H1 (cell line): ENCODE data around the gene NT5DC1. TPM values are rescaled to one million over a fixed set of nuclear protein-coding genes. Genes with fewer than 3 reads are reported as not detected.

Source experiments
- CTCF ChIA-PET: fragments of 300-600 bp; sonication (Branson Sonifier 250); formaldehyde crosslinking; loops from one replicate; lab custom pipeline; 2021; ENCODE audit not compliant: partially characterized antibody; lab: Charles Lee
- POLR2A ChIA-PET: fragments of 300-600 bp; sonication (Branson Sonifier 250); formaldehyde crosslinking; loops from one replicate; lab custom pipeline; 2021; ENCODE audit warnings: inconsistent platforms; ENCODE audit not compliant: partially characterized antibody; lab: Charles Lee
- DNase-seq, 2 experiments: peaks; one replicate each; pipeline versions ENCODE4 v3.0.0 to v3.0.0-alpha.2; 2010 to 2022; ENCODE audit warnings: low spot score in 2 of 2, low read depth in 1 of 2, mixed read lengths in 1 of 2
- FAIRE-seq: peaks from 2 replicates; lab custom pipeline; 2011; peaks lifted over from hg19 to GRCh38; lab: Jason Lieb, UNC
- H2AFZ ChIP-seq: 2 replicates; pipeline ENCODE4 v1.8.1; 2012; ENCODE audit warnings: low read length, inconsistent platforms
- H2AK5ac ChIP-seq: 2 replicates; pipeline ENCODE4 v1.6.1; 2013; ENCODE audit warnings: low read depth, low read length
- H2BK120ac ChIP-seq: replicated peaks from 2 replicates; pipeline ENCODE3; 2013; ENCODE audit warnings: low read depth, low read length, inconsistent platforms
- H2BK12ac ChIP-seq: 2 replicates; pipeline ENCODE4 v1.6.1; 2013; ENCODE audit warnings: low read depth, low read length
- H2BK15ac ChIP-seq: 2 replicates; pipeline ENCODE4 v1.6.1; 2013; ENCODE audit warnings: low read length
- H2BK20ac ChIP-seq: 2 replicates; pipeline ENCODE4 v1.6.1; 2013; ENCODE audit warnings: low read length
- H2BK5ac ChIP-seq: 2 replicates; pipeline ENCODE4 v1.6.1; 2013; ENCODE audit warnings: low read depth, low read length
- H3K14ac ChIP-seq: 2 replicates; pipeline ENCODE4 v1.6.1; 2013; ENCODE audit warnings: inconsistent platforms; ENCODE audit not compliant: insufficient read length
- H3K18ac ChIP-seq: 2 replicates; pipeline ENCODE4 v1.6.1; 2013; ENCODE audit warnings: low read length; ENCODE audit errors: extremely low read depth
- H3K23ac ChIP-seq: 2 replicates; pipeline ENCODE4 v1.6.1; 2013; ENCODE audit warnings: inconsistent platforms; ENCODE audit not compliant: insufficient read length
- H3K23me2 ChIP-seq: 2 replicates; pipeline ENCODE4 v1.6.1; 2013; ENCODE audit warnings: low read depth, low read length
- H3K27ac ChIP-seq: 2 replicates; pipeline ENCODE4 v1.6.1; 2011; ENCODE audit warnings: low read depth, low read length, inconsistent platforms
- H3K27me3 ChIP-seq, 4 experiments: replicated peaks in 1 of 4; 1 replicate in 1 of 4; 2 replicates in 3 of 4; pipeline versions ENCODE4 v1.6.1 to v1.8.1; 2011 to 2013; ENCODE audit warnings: low read length in 3 of 4, mild to moderate bottlenecking in 3 of 4, inconsistent platforms in 2 of 4, mixed read lengths in 2 of 4, moderate library complexity in 1 of 4; ENCODE audit not compliant: control insufficient read depth in 3 of 4, insufficient read depth in 3 of 4; ENCODE audit errors: extremely low read depth in 1 of 4
- H3K36me3 ChIP-seq, 4 experiments: 2 replicates each; pipeline versions ENCODE4 v1.6.1 to v1.8.1; 2011 to 2013; ENCODE audit warnings: mild to moderate bottlenecking in 4 of 4, low read length in 3 of 4, moderate library complexity in 2 of 4, control low read depth in 1 of 4, inconsistent platforms in 1 of 4; ENCODE audit not compliant: insufficient read depth in 4 of 4, control insufficient read depth in 2 of 4
- H3K4ac ChIP-seq: replicated peaks from 2 replicates; pipeline ENCODE3; 2013; ENCODE audit warnings: low read length, low read depth, mixed read lengths, inconsistent platforms; ENCODE audit not compliant: insufficient read length
- H3K4me1 ChIP-seq, 4 experiments: replicated peaks in 1 of 4; 1 replicate in 1 of 4; 2 replicates in 3 of 4; pipeline versions ENCODE4 v1.6.1 to v1.8.1; 2011 to 2013; ENCODE audit warnings: low read length in 3 of 4, inconsistent platforms in 2 of 4, mixed read lengths in 1 of 4; ENCODE audit not compliant: insufficient read depth in 4 of 4, control insufficient read depth in 3 of 4
- H3K4me2 ChIP-seq, 2 experiments: 2 replicates each; pipeline versions ENCODE4 v1.6.1 to v1.8.1; 2011 to 2013; ENCODE audit warnings: low read depth in 2 of 2, low read length in 2 of 2, control low read depth in 1 of 2, inconsistent platforms in 1 of 2, mild to moderate bottlenecking in 1 of 2; ENCODE audit not compliant: insufficient read depth in 1 of 2
- H3K4me3 ChIP-seq, 4 experiments: fragments of 200-600, 300-600 bp in 1 of 4; sonication (generic), shearing (Covaris generic), sonication (Bioruptor Twin) in 1 of 4; 2 replicates each; pipeline versions ENCODE4 v1.5.1 to v1.8.1; 2011 to 2016; ENCODE audit warnings: low read length in 4 of 4, low read depth in 3 of 4, control low read depth in 2 of 4, inconsistent platforms in 2 of 4, mild to moderate bottlenecking in 2 of 4, mixed read lengths in 1 of 4, moderate library complexity in 1 of 4; ENCODE audit not compliant: insufficient read depth in 2 of 4; ENCODE audit errors: extremely low read depth in 1 of 4
- H3K56ac ChIP-seq: replicated peaks from 2 replicates; pipeline ENCODE3; 2013; ENCODE audit warnings: low read depth, mild to moderate bottlenecking, mixed read lengths, low read length, inconsistent platforms; ENCODE audit not compliant: insufficient read length
- H3K79me1 ChIP-seq: 2 replicates; pipeline ENCODE4 v1.6.1; 2013; ENCODE audit warnings: low read depth, low read length, control low read depth
- H3K79me2 ChIP-seq, 2 experiments: 2 replicates each; pipeline versions ENCODE4 v1.6.1 to v1.8.1; 2012 to 2013; ENCODE audit warnings: low read length in 2 of 2, mild to moderate bottlenecking in 2 of 2, inconsistent platforms in 1 of 2; ENCODE audit not compliant: insufficient read depth in 2 of 2, control insufficient read depth in 1 of 2
- H3K9ac ChIP-seq, 4 experiments: replicated peaks in 1 of 4; 1 replicate in 1 of 4; 2 replicates in 3 of 4; pipeline versions ENCODE4 v1.6.1 to v1.8.1; 2011 to 2013; ENCODE audit warnings: low read depth in 3 of 4, low read length in 3 of 4, control low read depth in 2 of 4, mild to moderate bottlenecking in 2 of 4, moderate library complexity in 2 of 4, inconsistent platforms in 1 of 4; ENCODE audit errors: extremely low read depth in 1 of 4
- H3K9me3 ChIP-seq, 2 experiments: 2 replicates each; pipeline versions ENCODE4 v1.6.1 to v1.8.1; 2012 to 2013; ENCODE audit warnings: mild to moderate bottlenecking in 2 of 2, moderate library complexity in 2 of 2, control low read depth in 1 of 2, inconsistent platforms in 1 of 2, low read depth in 1 of 2, low read length in 1 of 2, mixed read lengths in 1 of 2; ENCODE audit not compliant: insufficient read depth in 2 of 2
- H4K20me1 ChIP-seq, 2 experiments: replicated peaks in 1 of 2; 2 replicates each; pipeline versions ENCODE3 to v1.8.1; 2011 to 2013; ENCODE audit warnings: inconsistent platforms in 2 of 2, low read length in 2 of 2, mild to moderate bottlenecking in 1 of 2; ENCODE audit not compliant: insufficient read depth in 2 of 2, control insufficient read depth in 1 of 2
- H4K5ac ChIP-seq: 2 replicates; pipeline ENCODE4 v1.6.1; 2013; ENCODE audit warnings: low read length, low read depth, mixed read lengths, inconsistent platforms; ENCODE audit not compliant: insufficient read length
- H4K8ac ChIP-seq: 2 replicates; pipeline ENCODE4 v1.8.0; 2013; ENCODE audit warnings: mild to moderate bottlenecking, moderate library complexity, low read length, inconsistent platforms; ENCODE audit not compliant: insufficient read depth; ENCODE audit errors: extremely low read depth
- H4K91ac ChIP-seq: replicated peaks from 2 replicates; pipeline ENCODE3; 2013; ENCODE audit warnings: low read length, mixed read lengths, inconsistent platforms; ENCODE audit not compliant: insufficient read length
- CHD2 ChIP-seq: IDR thresholded peaks from 2 replicates; pipeline ENCODE4 v1.6.1; 2012; ENCODE audit warnings: low read length, improper control_type of control experiment
- CTBP2 ChIP-seq: IDR thresholded peaks from 2 replicates; pipeline ENCODE4 v1.7.0; 2011; ENCODE audit warnings: borderline replicate concordance, mild to moderate bottlenecking, moderate library complexity, mixed read lengths, low read length; ENCODE audit not compliant: insufficient read depth, insufficient read length
- EGR1 ChIP-seq: IDR thresholded peaks from 2 replicates; pipeline ENCODE4 v1.6.1; 2011; ENCODE audit warnings: low read depth, low read length, borderline replicate concordance
- EZH2 ChIP-seq: fragments of 200-600 bp; sonication (generic); IDR thresholded peaks from 2 replicates; pipeline ENCODE4 v1.7.1; 2012; ENCODE audit warnings: low read depth, mild to moderate bottlenecking, moderate library complexity, low read length, inconsistent platforms; ENCODE audit not compliant: severe bottlenecking
- HDAC6 ChIP-seq: IDR thresholded peaks from one replicate; pipeline ENCODE4 v1.7.1; 2012; ENCODE audit warnings: low read depth, mild to moderate bottlenecking, inconsistent platforms, low read length, moderate library complexity
- JUND ChIP-seq: IDR thresholded peaks from 2 replicates; pipeline ENCODE4 v1.6.1; 2011; ENCODE audit warnings: mild to moderate bottlenecking, improper control_type of control experiment, low read length
- POLR2AphosphoS5 ChIP-seq: IDR thresholded peaks from 2 replicates; pipeline ENCODE4 v1.6.1; 2011; ENCODE audit warnings: low read depth, low read length
- RAD21 ChIP-seq, 2 experiments: IDR thresholded peaks in 1 of 2; conservative IDR thresholded peaks in 1 of 2; 2 replicates each; pipeline ENCODE4 v1.6.1; 2011; ENCODE audit warnings: low read depth in 2 of 2, low read length in 2 of 2, improper control_type of control experiment in 1 of 2, inconsistent platforms in 1 of 2, mild to moderate bottlenecking in 1 of 2, moderate library complexity in 1 of 2
- RXRA ChIP-seq: IDR thresholded peaks from 2 replicates; pipeline ENCODE4 v1.6.1; 2011; ENCODE audit warnings: low read depth, mild to moderate bottlenecking, low read length, moderate library complexity; ENCODE audit not compliant: insufficient read depth
- SIN3A ChIP-seq, 2 experiments: IDR thresholded peaks in 1 of 2; conservative IDR thresholded peaks in 1 of 2; 2 replicates each; pipeline ENCODE4 v1.6.1; 2011 to 2012; ENCODE audit warnings: low read length in 2 of 2, improper control_type of control experiment in 1 of 2, low read depth in 1 of 2, mild to moderate bottlenecking in 1 of 2
- SIX5 ChIP-seq: IDR thresholded peaks from 2 replicates; pipeline ENCODE4 v1.6.1; 2011; ENCODE audit warnings: mild to moderate bottlenecking, low read depth, low read length
- WGBS, 2 experiments: shearing (Covaris generic) in 1 of 2; methylation state at CpG; one replicate each; pipeline versions ENCODE4 v1.1.6 to v1.1.7; 2013 to 2015; ENCODE audit warnings: low lambda C conversion rate in 2 of 2, mixed read lengths in 2 of 2, inconsistent platforms in 1 of 2, low coverage in 1 of 2, missing lambda C conversion rate in 1 of 2; ENCODE audit not compliant: insufficient replicate concordance in 2 of 2, insufficient coverage in 1 of 2, insufficient read length in 1 of 2; ENCODE audit errors: extremely low coverage in 1 of 2, missing lambda C conversion rate in 1 of 2; 5-methylcytosine and 5-hydroxymethylcytosine counted together
- polyA plus RNA-seq, 7 experiments: library from polyadenylated mRNA; depleted of rRNA in 3 of 7; stranded (reverse) in 5 of 7; unstranded in 2 of 7; fragments of >200 nt in 5 of 7; fragments of 200-250 nt in 2 of 7; gene quantifications; 1 replicate in 5 of 7; 2 replicates in 1 of 7; 4 replicates in 1 of 7; pipeline versions ENCODE4 v1.2.1 to v1.2.3, GENCODE V29; 2011 to 2013; ENCODE audit warnings: missing spikeins in 2 of 7, mixed read lengths in 2 of 7
- total RNA-seq: library from RNA; stranded (reverse); fragmentation: NEBNext Ultra II Directional; extraction: Animal tissue kit (Norgen Biotek cat#: 25700); gene quantifications from 2 replicates; pipeline ENCODE4 v1.2.1, GENCODE V29; 2021
- TF ChIP-seq, protein P1 (sequence below): IDR thresholded peaks from 2 replicates; pipeline ENCODE4 v1.6.1; 2011; ENCODE audit warnings: low read length, improper control_type of control experiment
- TF ChIP-seq, protein P2 (sequence below): IDR thresholded peaks from 2 replicates; pipeline ENCODE4 v1.6.1; 2012; ENCODE audit warnings: inconsistent platforms

The NT5DC1 gene
- total and polyA plus RNA-seq, 2 of the 8 experiments (the other 6 are each of a cell fraction or from before 2014, with no cell fraction given), result 25.3 to 72.7 TPM

DNA sequence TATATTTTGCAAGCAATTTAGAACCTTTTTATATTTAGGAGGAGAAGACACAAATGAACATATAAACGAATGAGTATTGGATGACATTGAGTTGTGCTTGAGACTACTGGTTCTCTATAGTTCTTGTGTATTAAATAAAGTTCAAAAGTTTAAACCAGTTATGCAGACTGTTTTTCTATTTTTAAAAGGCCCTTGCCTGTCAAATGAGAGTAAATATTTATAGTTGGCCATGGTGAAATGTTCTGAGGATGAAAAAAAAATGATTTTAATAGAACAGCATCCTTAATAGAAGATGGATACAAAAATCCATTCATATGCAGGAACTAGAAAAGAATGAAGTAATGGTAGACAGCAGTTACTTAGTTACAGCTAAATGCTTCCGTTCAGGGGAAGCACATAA is 88.8 kb downstream of the NT5DC1 start:
- Histone ChIP-seq H3K79me1 (no peaks in the 10 kb centered on the region), H2BK20ac (no peak overlapping the region), H3K14ac (no peak overlapping the region), H2AK5ac (no peak overlapping the region), H2BK12ac (no peak overlapping the region), H3K27ac (no peak overlapping the region), H3K4me2 (no peak overlapping the region), H3K23me2 (no peaks in the 10 kb centered on the region), H2BK15ac (no peak overlapping the region), H4K8ac (no peak overlapping the region), H4K5ac (no peak overlapping the region), H3K36me3 (no peaks in the 10 kb centered on the region), H3K9ac (no peak overlapping the region), H3K4ac (no peak overlapping the region), H2AFZ (no peak overlapping the region), H4K91ac (no peak overlapping the region), H3K18ac (no peak overlapping the region), H4K20me1 (peaks cover 0 to 1% of the 10 kb centered on the region in 2 experiments), H2BK120ac (no peak overlapping the region), H3K4me3 (no peak overlapping the region), H3K23ac (no peak overlapping the region), H2BK5ac (no peak overlapping the region), H3K79me2 (no peaks in the 10 kb centered on the region), H3K56ac (no peak overlapping the region), H3K4me1 (peaks cover 0 to 3% (median 0%) of the 10 kb centered on the region in 4 experiments; a peak in 1 of 7 replicates), H3K27me3 (no peaks in the 10 kb centered on the region), H3K9me3 (no peaks in the 10 kb centered on the region)
- WGBS, 2 experiments, result 82% methylated on average over 2 of the region's 2 CpGs; no CpG with 5 or more reads in 1 of the 2 experiments
- FAIRE-seq (no peak), DNase-seq (no peak)
- ChIA-PET CTCF (no interaction called here), POLR2A (no interaction called here)
- TF ChIP-seq SIN3A (conservative IDR thresholded peaks at IDR 0.05 in 1 of 2, IDR thresholded peaks at IDR 0.05 in 1 of 2; ENCODE audit: low read depth in 1 of 2, low read length in 2 of 2), result no peak
- no peak for TF ChIP-seq CHD2
- TF ChIP-seq EZH2, result no peak
- no peak for TF ChIP-seq EGR1
- no peak for TF ChIP-seq SIX5
- TF ChIP-seq, protein P1, sequence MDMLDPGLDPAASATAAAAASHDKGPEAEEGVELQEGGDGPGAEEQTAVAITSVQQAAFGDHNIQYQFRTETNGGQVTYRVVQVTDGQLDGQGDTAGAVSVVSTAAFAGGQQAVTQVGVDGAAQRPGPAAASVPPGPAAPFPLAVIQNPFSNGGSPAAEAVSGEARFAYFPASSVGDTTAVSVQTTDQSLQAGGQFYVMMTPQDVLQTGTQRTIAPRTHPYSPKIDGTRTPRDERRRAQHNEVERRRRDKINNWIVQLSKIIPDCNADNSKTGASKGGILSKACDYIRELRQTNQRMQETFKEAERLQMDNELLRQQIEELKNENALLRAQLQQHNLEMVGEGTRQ, result no peak
- TF ChIP-seq, protein P2, sequence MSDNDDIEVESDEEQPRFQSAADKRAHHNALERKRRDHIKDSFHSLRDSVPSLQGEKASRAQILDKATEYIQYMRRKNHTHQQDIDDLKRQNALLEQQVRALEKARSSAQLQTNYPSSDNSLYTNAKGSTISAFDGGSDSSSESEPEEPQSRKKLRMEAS, result no peak
- TF ChIP-seq CTBP2, result no peak
- TF ChIP-seq HDAC6, result no peak
- no peak for TF ChIP-seq RXRA
- no peak for TF ChIP-seq JUND
- no peak for TF ChIP-seq POLR2AphosphoS5
- no peak for TF ChIP-seq RAD21 (IDR thresholded peaks at IDR 0.05 in 1 of 2, conservative IDR thresholded peaks at IDR 0.05 in 1 of 2; ENCODE audit: low read depth in 2 of 2, low read length in 2 of 2)
